Peyer's patch (tissue), 4 donors: ENCODE results near the gene INTS7. TPM values are rescaled to one million over a fixed set of nuclear protein-coding genes. Genes with fewer than 3 reads are reported as not detected.
"Not testable (repeated sequence)": the region's sequence is repeated elsewhere in the genome, so short reads cannot be mapped to it uniquely, and the experiment has no call there.

ENCODE experiments used
- DNase-seq, 3 donors: peaks; one replicate each; pipeline ENCODE4 v3.0.0-alpha.2; 2017 to 2019
- H3K27ac ChIP-seq, 4 donors: fragments of 200-600 bp; sonication (generic); one replicate each; pipeline ENCODE4 v1.5.1; 2016 to 2019
- H3K27me3 ChIP-seq, 2 donors: fragments of 200-600 bp; sonication (generic); one replicate each; pipeline ENCODE4 v1.5.1; 2019
- H3K36me3 ChIP-seq, 3 donors: fragments of 200-600 bp; sonication (generic); one replicate each; pipeline ENCODE4 v1.5.1; 2016 to 2019
- H3K4me1 ChIP-seq, 4 donors: fragments of 200-600 bp; sonication (generic); one replicate each; pipeline ENCODE4 v1.5.1; 2016 to 2019
- H3K4me3 ChIP-seq, 4 donors: fragments of 200-600 bp; sonication (generic); 1 replicate in 3 of 4; 2 replicates in 1 of 4; pipeline ENCODE4 v1.5.1; 2016 to 2019; ENCODE audit warnings: mild to moderate bottlenecking in 1 of 4
- H3K9me3 ChIP-seq, 4 donors: fragments of 200-600 bp; sonication (generic); one replicate each; pipeline ENCODE4 v1.5.1; 2016 to 2019; ENCODE audit warnings: mild to moderate bottlenecking in 1 of 4
- CTCF ChIP-seq, 6 experiments: fragments of 450-650 bp in 4 of 6; fragments of 200-600 bp in 2 of 6; sonication (generic) in 1 of 6; IDR thresholded peaks; one replicate each; pipeline ENCODE4 v1.5.1; 2017 to 2019; ENCODE audit warnings: antibody characterized with exemption in 6 of 6, mild to moderate bottlenecking in 3 of 6, moderate library complexity in 1 of 6
- POLR2A ChIP-seq, 2 donors: fragments of 450-650 bp; IDR thresholded peaks; one replicate each; pipeline ENCODE4 v1.5.1; 2017; ENCODE audit warnings: antibody characterized with exemption in 2 of 2, mild to moderate bottlenecking in 2 of 2, moderate library complexity in 2 of 2
- total RNA-seq, 4 donors: library from RNA; depleted of rRNA; stranded (reverse); fragments of >200 nt; gene quantifications; one replicate each; pipeline ENCODE4 v1.1.0, GENCODE V29; 2016

INTS7 gene
- total RNA-seq, 4 donors from 2014 or later = 7.7 to 21.5 (median 11.9) TPM

DNA sequence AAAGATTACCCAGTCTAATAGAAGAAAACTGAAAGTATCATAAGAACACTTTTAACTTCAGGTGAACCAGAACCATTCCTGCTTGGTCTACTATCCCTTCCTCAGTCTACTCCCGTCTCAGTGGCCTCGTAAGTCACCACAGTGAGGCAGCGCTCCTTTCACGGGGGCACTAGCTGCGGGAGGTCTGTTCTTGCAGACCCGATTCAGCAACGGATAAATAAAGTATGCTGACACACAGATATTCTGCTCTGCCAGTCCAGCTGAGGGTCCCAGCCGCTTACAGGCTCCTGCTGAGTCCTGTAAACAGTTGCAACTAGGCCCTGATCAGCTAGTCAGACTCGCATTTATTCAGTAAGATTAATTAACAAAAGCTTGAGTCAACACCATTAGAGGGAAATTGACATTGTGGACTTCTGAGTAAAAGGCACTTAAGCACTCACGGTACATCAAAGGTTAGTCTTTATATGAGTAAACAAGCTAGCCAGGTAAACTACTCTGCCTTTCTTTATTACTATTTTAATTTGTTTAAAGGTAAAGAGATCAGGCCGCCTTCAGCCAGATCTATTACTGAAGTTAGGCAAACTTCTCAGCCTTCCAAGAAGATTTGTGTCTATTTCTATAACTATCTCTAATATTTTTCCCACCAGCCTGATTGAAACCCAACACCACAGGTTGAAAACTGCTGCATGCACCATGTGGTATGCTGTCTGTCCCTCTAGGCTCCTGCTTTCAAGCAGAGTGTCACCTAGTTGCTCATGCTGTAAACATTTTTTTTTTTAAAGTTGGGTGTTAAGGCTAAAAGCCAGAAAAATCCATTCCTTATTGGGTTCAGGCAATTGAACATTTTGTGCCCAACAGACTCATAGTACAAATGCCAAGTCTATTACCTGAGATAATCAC, 87.7 kb downstream of the INTS7 start:
- H3K36me3 ChIP-seq = no peaks in the 10 kb centered on the region
- no peaks in the 10 kb centered on the region for H3K27me3 ChIP-seq
- H3K4me1 ChIP-seq = no peaks in the 10 kb centered on the region
- H3K27ac ChIP-seq = peak overlapping the region in 1 of 4 donors; percentile 8
- no peak overlapping the region for H3K4me3 ChIP-seq
- no peak for DNase-seq
- no peaks in the 10 kb centered on the region for H3K9me3 ChIP-seq
- no peak for TF ChIP-seq POLR2A (IDR thresholded peaks at IDR 0.05)
- no peak for TF ChIP-seq CTCF (IDR thresholded peaks at IDR 0.05)

- no peak overlapping the region for H3K4me3 ChIP-seq
- TF ChIP-seq CTCF (IDR thresholded peaks at IDR 0.05) = peak in 4 of 6 experiments; percentile 30 to 88 (median 81)
- no peak for TF ChIP-seq POLR2A (IDR thresholded peaks at IDR 0.05)
- no peaks in the 10 kb centered on the region for H3K9me3 ChIP-seq
- no peaks in the 10 kb centered on the region for H3K4me1 ChIP-seq
- peak overlapping the region in 1 of 4 donors; percentile 27 for H3K27ac ChIP-seq
- H3K27me3 ChIP-seq = no peaks in the 10 kb centered on the region
- DNase-seq = peak in 2 of 3 donors; percentile 72 to 84
- peaks cover 0 to 6% (median 0%) of the 10 kb centered on the region in 3 donors for H3K36me3 ChIP-seq
Observed at GRCh38 chr1:211944733-211945500, 90.4 kb downstream of the INTS7 start.

- TF ChIP-seq CTCF (IDR thresholded peaks at IDR 0.05) (no peak), POLR2A (IDR thresholded peaks at IDR 0.05) (no peak)
- DNase-seq = no peak
- H3K9me3 ChIP-seq = no peaks in the 10 kb centered on the region
- H3K27ac ChIP-seq = no peak overlapping the region
- H3K27me3 ChIP-seq = no peaks in the 10 kb centered on the region
- H3K36me3 ChIP-seq = peaks cover 0 to 6% (median 0%) of the 10 kb centered on the region in 3 donors
- H3K4me3 ChIP-seq = no peak overlapping the region
- H3K4me1 ChIP-seq = peaks cover 0 to 10% (median 2%) of the 10 kb centered on the region in 4 donors
Observed at GRCh38 chr1:211942583-211942982, 92.8 kb downstream of the INTS7 start.

DNA sequence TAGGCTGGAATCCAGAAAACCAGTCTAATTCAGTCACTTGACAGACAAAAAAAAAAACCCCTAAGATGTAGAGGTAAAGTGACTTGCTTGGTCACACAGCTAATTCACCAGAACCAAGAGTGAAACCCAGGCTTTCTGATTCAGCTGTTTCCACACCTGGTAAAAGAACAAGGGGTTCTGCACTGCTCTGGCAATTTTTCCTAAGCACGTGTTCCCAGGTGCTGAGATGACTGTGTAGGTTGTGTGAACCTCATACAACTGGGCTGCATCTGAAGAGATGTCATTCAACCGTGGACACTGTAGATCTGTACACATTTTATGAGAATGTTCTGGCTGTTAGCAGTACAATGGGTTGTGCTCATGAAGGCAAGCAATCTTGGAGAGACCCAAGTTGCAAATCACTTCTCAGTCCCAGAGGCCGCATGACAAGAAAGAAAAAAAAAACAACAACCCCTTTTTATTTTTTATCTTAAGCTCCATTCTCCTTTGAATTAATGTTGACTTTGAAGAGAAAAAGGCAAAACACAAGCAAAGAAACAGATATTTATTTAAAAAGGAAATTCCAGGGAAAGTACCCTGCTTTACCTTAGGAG, 95.4 kb downstream of the INTS7 start:
- no peak for TF ChIP-seq CTCF (IDR thresholded peaks at IDR 0.05)
- no peak for TF ChIP-seq POLR2A (IDR thresholded peaks at IDR 0.05)
- DNase-seq = peak in 2 of 3 donors; percentile 63 to 73
- Histone ChIP-seq H3K36me3 (peaks cover 0 to 6% (median 0%) of the 10 kb centered on the region in 3 donors), H3K27ac (no peak overlapping the region), H3K9me3 (no peaks in the 10 kb centered on the region), H3K4me3 (no peak overlapping the region), H3K27me3 (no peaks in the 10 kb centered on the region), H3K4me1 (peaks cover 0 to 10% (median 2%) of the 10 kb centered on the region in 4 donors)

DNA sequence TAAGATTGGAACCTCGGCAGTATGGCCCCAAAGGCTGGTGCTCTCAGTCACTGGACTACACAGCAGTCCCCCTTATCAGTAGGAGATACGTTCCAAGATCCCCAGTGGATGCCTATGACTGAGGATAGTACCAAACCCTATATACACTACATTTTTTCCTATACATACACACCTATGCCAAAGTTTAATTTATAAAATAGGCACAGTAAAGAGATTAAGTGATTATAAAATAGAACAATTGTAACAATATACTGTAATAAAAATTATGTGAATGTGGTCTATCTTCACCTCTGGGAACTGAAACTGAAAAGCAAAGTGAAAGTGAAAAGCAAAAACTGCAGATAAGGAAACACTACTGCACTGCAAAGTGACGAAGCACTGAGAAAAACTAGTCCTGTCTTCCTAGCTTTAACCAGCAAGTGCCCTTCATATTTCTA, 96.8 kb downstream of the INTS7 start:
- Histone ChIP-seq H3K36me3 (peaks cover 0 to 6% (median 0%) of the 10 kb centered on the region in 3 donors), H3K27ac (peak overlapping the region; percentile 50 to 64 (median 58)), H3K9me3 (no peaks in the 10 kb centered on the region), H3K4me1 (peaks cover 0 to 10% (median 2%) of the 10 kb centered on the region in 4 donors), H3K4me3 (peak overlapping the region in 2 of 4 donors; percentile 35), H3K27me3 (no peaks in the 10 kb centered on the region)
- no peak for DNase-seq
- TF ChIP-seq POLR2A (IDR thresholded peaks at IDR 0.05) = no peak

DNA sequence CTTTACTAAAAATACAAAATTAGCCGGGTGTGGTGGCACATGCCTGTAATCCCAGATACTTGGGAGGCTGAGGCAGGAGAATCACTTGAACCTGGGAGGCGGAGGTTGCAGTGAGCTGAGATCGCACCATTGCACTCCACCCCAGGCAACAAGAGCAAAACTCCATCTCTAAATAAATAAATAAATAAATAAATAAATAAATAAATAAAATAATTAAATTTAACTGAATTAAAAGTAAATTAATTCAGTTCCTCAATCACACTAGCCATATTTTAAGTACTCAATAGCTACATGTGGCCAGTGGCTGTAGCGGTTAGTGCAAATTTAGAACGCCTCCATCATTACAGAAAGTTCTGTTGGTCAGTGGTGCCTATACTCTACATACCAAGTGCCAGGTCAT, 97.9 kb downstream of the INTS7 start:
- not testable (repeated sequence) for DNase-seq, H3K9me3 ChIP-seq, H3K27me3 ChIP-seq, H3K27ac ChIP-seq, H3K4me1 ChIP-seq, H3K4me3 ChIP-seq, H3K36me3 ChIP-seq
